OCI-LY7 (cell line): ENCODE results near the gene CLSTN1.
"Not testable (repeated sequence)": the region's sequence is repeated elsewhere in the genome, so short reads cannot be mapped to it uniquely, and the experiment has no call there.

ENCODE experiments used
- CTCF ChIP-seq: fragments of 200-600 bp; sonication (generic); conservative IDR thresholded peaks from 2 replicates; pipeline ENCODE4 v1.5.1; 2014; ENCODE audit warnings: mild to moderate bottlenecking, antibody characterized with exemption, low read length, moderate library complexity, mixed read lengths
- EZH2phosphoT487 ChIP-seq: fragments of 200-600 bp; sonication (generic); IDR thresholded peaks from 2 replicates; pipeline ENCODE4 v1.6.1; 2018; ENCODE audit warnings: low read depth, borderline replicate concordance, mild to moderate bottlenecking, mixed run types, antibody characterized with exemption, low read length, moderate library complexity, mixed read lengths

- not testable (repeated sequence) for TF ChIP-seq CTCF, EZH2phosphoT487
Observed at GRCh38 chr1:9789700-9790099, 34.1 kb downstream of the CLSTN1 start.
